Measurements from ENCODE around the gene CEACAM8.
"Not testable (repeated sequence)": the region's sequence is repeated elsewhere in the genome, so short reads cannot be mapped to it uniquely, and the experiment has no call there.

The CEACAM8 gene

DNA sequence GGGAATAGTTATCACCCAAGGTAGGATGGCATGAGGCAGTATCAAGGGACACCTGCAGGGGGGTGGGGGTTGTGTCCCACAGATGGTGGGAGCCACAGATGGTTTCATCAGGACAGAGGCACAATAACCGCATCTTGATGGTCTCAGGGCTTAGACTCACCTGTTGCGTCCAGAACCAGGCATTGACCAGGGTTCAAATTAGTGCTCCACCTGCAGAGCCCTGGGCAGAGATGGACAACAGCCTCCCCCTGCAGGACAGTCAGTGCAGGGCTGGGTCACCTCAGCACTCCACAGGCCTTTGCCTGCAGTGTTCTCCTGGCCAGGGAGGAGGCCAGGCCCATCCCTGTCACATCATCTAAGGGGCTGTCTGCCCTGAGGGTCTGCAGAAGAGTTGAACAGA is 51.9 kb downstream of the CEACAM8 start:
- no peak for DNase-seq (ENCODE audit: low read depth)

DNA sequence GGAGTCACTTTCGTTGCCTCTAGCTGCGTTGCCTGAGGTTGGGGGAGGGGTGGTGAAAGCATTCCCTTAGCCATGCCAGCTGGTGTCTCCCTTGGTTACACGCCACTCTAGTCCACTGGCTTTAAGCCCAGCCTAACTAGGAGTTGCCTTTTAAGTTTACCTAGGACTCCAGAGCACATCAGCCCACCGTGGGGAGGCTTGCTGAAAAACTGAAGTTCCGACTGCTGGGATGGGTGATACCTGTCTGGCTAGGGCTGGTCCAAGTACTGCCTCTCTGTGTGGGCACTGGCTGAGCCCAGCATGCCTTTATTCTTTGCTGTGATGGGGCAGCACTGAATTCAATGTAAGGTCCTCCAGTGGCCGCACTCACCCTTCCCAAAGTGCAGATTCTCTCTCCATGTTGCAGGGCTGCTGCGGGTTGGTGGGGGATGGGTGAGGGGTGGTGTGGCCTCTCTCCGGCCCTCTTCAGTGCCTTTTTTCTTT is 54.6 kb downstream of the CEACAM8 start:
- DNase-seq (ENCODE audit: low read depth), result no peak

DNA sequence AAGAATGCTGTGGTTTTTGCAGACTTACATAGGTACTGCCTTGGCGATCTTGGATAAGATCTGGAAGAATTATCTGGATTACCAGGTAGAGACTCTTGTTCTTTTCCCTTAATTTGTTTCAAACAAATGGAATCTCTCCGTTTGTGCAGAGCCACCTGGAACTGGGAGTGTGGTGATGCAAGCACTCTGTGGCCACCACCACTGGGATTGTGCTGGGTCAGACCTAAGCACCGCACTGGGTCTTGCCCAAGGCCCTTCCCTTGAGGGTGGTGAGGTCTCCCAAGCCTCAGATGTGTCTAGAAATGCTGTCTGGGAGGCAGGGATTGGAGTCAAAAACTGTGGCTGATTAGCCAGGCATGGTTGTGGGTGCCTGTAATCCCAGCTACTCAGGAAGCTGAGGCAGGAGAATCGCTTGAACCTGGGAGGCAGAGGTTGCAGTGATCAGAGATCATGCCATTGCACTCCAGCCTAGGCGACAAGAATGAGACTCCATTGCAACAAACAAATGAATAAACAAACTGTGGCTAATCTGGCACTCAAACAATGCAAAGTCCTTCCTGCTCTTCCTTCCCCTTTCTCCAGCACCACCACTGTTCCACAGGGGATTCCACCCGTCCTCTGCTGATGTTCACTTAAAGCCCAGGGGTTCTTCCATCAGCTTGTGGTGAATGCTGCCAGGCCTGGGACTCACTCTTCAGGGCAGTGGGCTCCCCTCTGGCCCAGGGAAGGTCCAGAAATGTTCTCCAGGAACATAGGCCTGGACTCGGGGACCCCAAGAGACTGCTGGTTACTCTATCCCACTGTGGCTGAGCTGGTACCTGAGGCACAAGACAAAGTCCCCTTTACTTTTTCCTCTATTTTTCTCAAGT is 55.6 kb downstream of the CEACAM8 start:
- no peak for DNase-seq (ENCODE audit: low read depth)

DNA sequence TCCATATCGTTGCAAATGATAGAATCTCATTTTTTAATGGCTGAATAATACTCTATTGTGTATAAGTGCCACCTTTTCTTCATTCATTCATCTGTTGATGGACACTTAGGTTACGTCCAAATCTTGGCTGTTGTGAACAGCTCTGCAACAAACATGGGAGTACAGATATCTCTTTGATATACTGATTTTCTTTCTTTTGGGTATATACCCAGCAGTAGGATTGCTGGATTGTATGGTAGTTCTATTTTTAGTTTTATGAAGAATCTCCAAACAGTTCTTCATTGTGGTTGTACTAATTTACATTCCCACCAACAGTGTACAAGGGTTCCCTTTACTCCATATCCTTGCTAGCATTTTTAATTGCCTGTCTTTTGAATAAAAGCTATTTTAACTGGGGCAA is 59.4 kb downstream of the CEACAM8 start:
- not testable (repeated sequence) for DNase-seq (ENCODE audit: low read depth)

DNA sequence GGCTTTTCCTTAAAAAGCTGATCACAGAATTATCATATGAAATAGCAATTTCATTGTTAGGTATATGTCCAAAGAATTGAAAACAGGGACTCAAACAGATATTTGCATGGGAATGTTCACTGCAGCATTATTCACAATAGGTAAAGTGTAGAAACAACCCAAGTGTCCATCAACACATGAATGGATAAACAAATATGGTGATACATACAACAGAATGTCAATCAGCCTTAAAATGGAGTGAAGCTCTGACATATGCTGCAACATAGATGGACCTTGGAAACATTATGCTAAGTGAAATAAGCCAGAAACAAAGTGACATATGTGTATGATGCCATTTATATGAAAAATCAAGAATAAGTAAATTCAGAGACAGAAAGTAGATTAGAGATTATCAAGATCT is 60.3 kb downstream of the CEACAM8 start:
- no peak for DNase-seq (ENCODE audit: low read depth)

DNA sequence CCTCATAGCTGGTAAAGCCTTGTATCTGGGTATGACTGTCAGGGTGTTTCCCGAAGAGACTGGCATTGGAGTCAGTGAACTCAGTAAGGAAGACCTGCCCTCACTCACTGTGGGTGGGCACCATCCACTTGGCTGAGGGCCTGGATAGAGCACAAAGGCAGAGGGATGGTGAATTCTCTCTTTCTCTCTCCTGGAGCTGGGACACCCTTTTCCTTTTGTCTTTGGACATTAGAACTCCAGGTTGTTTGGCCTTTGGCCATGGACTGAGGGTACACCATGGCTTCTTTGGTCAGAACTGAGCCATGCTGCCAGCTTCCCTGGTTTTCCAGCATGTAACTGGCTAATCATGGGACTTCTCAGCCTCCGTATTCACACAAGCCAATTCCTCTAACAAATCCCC is 61.8 kb downstream of the CEACAM8 start:
- no peak for DNase-seq (ENCODE audit: low read depth)

DNA sequence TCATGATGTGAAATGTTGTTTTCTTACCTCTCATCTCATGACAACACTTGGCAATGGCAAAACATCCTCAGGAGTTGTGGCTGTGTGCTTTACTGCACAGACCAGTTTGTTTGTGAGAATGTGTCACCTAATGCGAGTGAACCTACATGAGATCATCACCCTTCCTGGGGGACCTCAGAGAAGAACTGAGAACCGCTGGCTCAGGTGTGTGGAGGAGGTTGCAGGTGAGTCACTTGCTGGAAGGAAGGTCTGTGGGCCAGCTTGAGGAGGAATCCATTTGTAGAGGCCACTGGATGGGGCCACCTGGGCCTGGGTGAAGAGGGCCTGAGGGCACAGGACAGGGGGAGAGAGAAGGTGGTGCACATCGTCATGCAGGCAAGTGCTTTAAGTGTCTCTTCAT is 63.4 kb downstream of the CEACAM8 start:
- DNase-seq (ENCODE audit: low read depth), result no peak

Measured in activated T-cell treated with anti-CD3 and anti-CD28 coated beads for 48 hours (primary cell).